DOHH2 (cell line): ENCODE data around the gene CD151.
A peak's percentile ranks its signal among the peaks of the same experiment; 100 is the strongest.

Experiments used
- H3F3A ChIP-seq: fragments of 200-600 bp; sonication (generic), shearing (Covaris generic); 2 replicates; pipeline ENCODE4 v1.6.0; 2016; ENCODE audit warnings: antibody characterized with exemption, mild to moderate bottlenecking; ENCODE audit not compliant: control insufficient read depth, insufficient read depth
- H3K27ac ChIP-seq: fragments of 200-600 bp; sonication (generic); 2 replicates; pipeline ENCODE4 v1.5.1; 2014; ENCODE audit warnings: low read depth, mild to moderate bottlenecking, low read length, moderate library complexity
- H3K27me3 ChIP-seq: fragments of 200-600 bp; sonication (generic); 2 replicates; pipeline ENCODE4 v1.6.1; 2014; ENCODE audit warnings: mild to moderate bottlenecking, low read length, mixed read lengths; ENCODE audit not compliant: control insufficient read depth
- H3K36me3 ChIP-seq: fragments of 200-600 bp; sonication (generic); 2 replicates; pipeline ENCODE4 v1.6.1; 2014; ENCODE audit warnings: mild to moderate bottlenecking, low read length, moderate library complexity, mixed read lengths; ENCODE audit not compliant: control insufficient read depth
- H3K4me1 ChIP-seq: fragments of 200-600 bp; sonication (generic); 2 replicates; pipeline ENCODE4 v1.6.1; 2014; ENCODE audit warnings: mild to moderate bottlenecking, low read length, mixed read lengths; ENCODE audit not compliant: control insufficient read depth
- H3K4me2 ChIP-seq: fragments of 200-600 bp; sonication (generic); 2 replicates; pipeline ENCODE4 v1.6.0; 2014; ENCODE audit warnings: mild to moderate bottlenecking, low read length, moderate library complexity
- H3K4me3 ChIP-seq: fragments of 200-600 bp; sonication (generic); 2 replicates; pipeline ENCODE4 v1.5.1; 2014; ENCODE audit warnings: mild to moderate bottlenecking, low read length, mixed read lengths
- H3K79me2 ChIP-seq: fragments of 200-600 bp; sonication (generic); 2 replicates; pipeline ENCODE4 v1.6.1; 2014; ENCODE audit warnings: mild to moderate bottlenecking, low read length, mixed read lengths; ENCODE audit not compliant: control insufficient read depth
- H3K9me2 ChIP-seq: fragments of 200-600 bp; sonication (generic); replicated peaks from 2 replicates; pipeline ENCODE4 v1.6.1; 2014; ENCODE audit warnings: mild to moderate bottlenecking, low read length, mixed read lengths; ENCODE audit not compliant: control insufficient read depth
- H3K9me3 ChIP-seq: fragments of 200-600 bp; sonication (generic); 2 replicates; pipeline ENCODE4 v1.6.1; 2014; ENCODE audit warnings: antibody characterized with exemption, low read length, mixed read lengths; ENCODE audit not compliant: control insufficient read depth, insufficient read depth
- H4K20me1 ChIP-seq: fragments of 200-600 bp; sonication (generic); 2 replicates; pipeline ENCODE4 v1.6.0; 2014; ENCODE audit warnings: low read depth, mild to moderate bottlenecking, antibody characterized with exemption, low read length, moderate library complexity; ENCODE audit not compliant: control insufficient read depth, insufficient read depth
- EZH2phosphoT487 ChIP-seq: fragments of 200-600 bp; sonication (generic); IDR thresholded peaks from 2 replicates; pipeline ENCODE4 v1.6.1; 2017; ENCODE audit warnings: borderline replicate concordance, mild to moderate bottlenecking, antibody characterized with exemption, low read length, moderate library complexity, mixed read lengths
- TF ChIP-seq, protein P1 (sequence below): fragments of 200-600 bp; sonication (generic); IDR thresholded peaks from one replicate; pipeline ENCODE4 v1.5.1; 2014; ENCODE audit warnings: antibody characterized with exemption, mild to moderate bottlenecking, low read depth, low read length; ENCODE audit not compliant: poor library complexity, severe bottlenecking

Gene CD151

DNA sequence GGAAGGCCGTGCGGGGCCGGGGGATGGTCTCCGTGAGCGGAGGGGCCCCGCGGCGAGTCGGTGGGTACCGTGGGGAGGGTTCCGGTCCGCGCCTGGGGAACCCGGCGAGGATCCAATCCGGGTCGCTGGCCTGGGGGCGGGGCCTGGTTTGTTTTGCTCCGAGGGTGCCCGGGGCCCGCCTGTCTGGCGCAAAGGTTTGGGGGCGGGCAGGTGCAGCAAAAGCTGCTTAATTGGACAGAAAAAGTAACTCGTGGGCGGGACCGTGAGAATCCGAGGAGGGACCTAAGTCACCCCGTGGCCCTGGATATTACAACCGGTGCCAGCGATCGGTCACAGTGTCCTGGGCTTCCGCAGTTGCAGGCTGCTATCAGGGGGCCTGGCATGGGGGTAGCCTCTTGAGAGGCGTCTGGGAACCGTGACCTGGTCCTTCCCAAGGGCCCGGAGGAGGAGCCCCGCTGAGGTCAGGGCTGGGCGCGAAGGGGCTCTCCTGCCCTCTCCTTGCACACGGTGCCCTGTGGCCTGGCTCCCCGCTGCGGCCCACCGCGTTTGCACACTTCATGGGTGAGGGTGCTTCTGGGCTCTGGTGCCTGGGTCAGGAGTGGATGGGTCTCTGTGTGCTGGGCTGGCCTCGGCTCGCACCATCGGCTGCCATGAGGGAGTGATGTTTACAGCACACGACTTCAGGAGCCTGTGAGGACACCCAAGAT, 12.7 kb upstream of the CD151 start:
- H4K20me1 ChIP-seq, result peaks cover 11% of the 10 kb centered on the region
- H3K79me2 ChIP-seq, result peaks cover 16% of the 10 kb centered on the region
- peaks cover 18% of the 10 kb centered on the region for H3K36me3 ChIP-seq
- H3F3A ChIP-seq, result peaks cover 15% of the 10 kb centered on the region
- H3K9me3 ChIP-seq, result no peaks in the 10 kb centered on the region
- H3K4me2 ChIP-seq, result peak overlapping the region; percentile 83
- H3K27me3 ChIP-seq, result no peaks in the 10 kb centered on the region
- peak overlapping the region; percentile 73 for H3K4me3 ChIP-seq
- peak overlapping the region; percentile 44 for H3K27ac ChIP-seq
- TF ChIP-seq, protein P1, sequence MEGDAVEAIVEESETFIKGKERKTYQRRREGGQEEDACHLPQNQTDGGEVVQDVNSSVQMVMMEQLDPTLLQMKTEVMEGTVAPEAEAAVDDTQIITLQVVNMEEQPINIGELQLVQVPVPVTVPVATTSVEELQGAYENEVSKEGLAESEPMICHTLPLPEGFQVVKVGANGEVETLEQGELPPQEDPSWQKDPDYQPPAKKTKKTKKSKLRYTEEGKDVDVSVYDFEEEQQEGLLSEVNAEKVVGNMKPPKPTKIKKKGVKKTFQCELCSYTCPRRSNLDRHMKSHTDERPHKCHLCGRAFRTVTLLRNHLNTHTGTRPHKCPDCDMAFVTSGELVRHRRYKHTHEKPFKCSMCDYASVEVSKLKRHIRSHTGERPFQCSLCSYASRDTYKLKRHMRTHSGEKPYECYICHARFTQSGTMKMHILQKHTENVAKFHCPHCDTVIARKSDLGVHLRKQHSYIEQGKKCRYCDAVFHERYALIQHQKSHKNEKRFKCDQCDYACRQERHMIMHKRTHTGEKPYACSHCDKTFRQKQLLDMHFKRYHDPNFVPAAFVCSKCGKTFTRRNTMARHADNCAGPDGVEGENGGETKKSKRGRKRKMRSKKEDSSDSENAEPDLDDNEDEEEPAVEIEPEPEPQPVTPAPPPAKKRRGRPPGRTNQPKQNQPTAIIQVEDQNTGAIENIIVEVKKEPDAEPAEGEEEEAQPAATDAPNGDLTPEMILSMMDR, result no peak
- TF ChIP-seq EZH2phosphoT487, result no peak
- H3K9me2 ChIP-seq, result no peaks in the 10 kb centered on the region
- H3K4me1 ChIP-seq, result peaks cover 17% of the 10 kb centered on the region

DNA sequence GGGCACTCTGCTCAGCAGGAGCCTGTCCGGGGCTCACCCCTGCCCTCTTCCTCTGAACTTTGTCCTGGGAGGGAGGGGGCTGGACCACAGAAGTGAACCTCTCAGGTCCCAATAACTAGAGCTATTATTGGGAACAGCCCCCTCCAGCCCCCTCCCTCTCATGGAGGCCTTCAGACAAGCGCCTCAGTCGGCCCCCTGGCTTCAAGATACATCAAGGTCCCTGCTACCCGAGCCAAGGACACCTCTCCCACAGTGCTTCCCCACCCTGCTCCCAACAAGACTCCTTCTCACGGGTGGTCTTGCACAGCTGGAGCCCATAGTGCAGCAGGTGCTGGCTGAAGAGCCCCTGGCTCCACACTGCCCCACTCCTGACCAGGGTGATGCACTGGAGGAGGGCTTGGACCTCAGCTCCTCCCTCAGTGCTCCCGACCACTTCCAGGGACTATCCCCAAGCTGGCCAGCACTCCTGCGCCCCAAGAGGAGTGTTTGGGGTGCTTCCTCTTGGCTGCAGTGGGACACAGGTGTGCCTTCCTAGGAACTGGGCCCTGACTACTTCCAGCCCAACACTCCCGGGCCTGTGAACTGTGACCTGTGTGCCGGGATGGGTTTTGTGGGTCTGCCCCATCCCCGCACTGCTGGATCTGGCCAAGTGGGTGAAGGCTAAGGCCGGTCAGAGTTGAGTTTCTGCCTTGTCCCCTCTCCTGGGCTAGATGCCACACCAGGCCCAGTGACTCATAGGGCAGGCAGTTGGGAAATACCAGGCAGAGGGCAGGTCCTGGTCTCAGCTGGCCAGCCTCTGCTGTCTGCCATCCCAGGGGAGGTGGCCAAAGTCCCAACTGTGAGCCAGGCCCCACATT, 11.9 kb upstream of the CD151 start:
- Histone ChIP-seq H3K4me2 (peak overlapping the region; percentile 83), H3K4me3 (peak overlapping the region; percentile 73), H3K27ac (no peak overlapping the region), H3K4me1 (peaks cover 17% of the 10 kb centered on the region), H4K20me1 (peaks cover 11% of the 10 kb centered on the region), H3K36me3 (peaks cover 16% of the 10 kb centered on the region), H3K9me3 (no peaks in the 10 kb centered on the region), H3K9me2 (no peaks in the 10 kb centered on the region), H3K79me2 (peaks cover 16% of the 10 kb centered on the region), H3K27me3 (no peaks in the 10 kb centered on the region), H3F3A (peaks cover 10% of the 10 kb centered on the region)
- TF ChIP-seq EZH2phosphoT487, result no peak
- TF ChIP-seq, protein P1, result no peak

DNA sequence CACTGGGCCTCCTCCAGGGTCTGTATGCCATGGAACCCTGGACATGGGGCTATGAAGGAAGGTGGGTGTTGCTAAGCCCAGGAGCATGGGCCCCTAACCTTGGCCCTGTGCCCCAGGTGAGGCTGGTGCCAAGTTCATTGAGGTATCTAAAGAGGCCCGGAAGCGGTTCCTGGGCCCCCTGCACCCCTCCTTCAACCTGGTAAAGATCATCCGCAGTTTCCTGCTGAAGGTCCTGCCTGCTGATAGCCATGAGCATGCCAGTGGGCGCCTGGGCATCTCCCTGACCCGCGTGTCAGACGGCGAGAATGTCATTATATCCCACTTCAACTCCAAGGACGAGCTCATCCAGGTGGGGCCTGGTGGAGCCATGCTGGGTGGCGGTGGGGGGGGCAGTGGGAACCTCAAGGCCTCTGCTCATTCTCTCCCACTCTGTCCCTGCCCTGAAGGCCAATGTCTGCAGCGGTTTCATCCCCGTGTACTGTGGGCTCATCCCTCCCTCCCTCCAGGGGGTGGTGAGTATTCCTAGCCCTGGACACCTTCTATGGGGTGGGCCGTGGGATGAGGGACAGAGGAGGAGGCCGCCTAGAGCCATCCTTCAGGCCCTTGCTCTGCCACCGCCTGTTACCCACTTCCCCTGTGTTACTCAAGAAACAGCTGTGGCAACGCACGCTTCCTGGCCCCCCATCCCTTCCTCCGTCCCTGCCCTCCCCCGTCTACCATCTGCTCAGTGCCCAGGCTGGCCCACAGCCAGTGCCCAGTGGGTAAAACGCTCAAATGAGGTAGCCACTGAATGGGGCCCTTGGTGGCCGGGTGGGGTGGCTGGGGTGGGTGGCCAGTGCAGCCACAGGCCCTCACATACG, 11.0 kb upstream of the CD151 start:
- Histone ChIP-seq H3F3A (peaks cover 5% of the 10 kb centered on the region; the same call in 1 of the 2 replicates), H3K27me3 (peaks cover under 1% of the 10 kb centered on the region), H3K9me2 (no peaks in the 10 kb centered on the region), H3K27ac (no peak overlapping the region), H3K4me1 (peaks cover 22% of the 10 kb centered on the region), H3K79me2 (peaks cover 16% of the 10 kb centered on the region), H3K4me2 (no peak overlapping the region; the same call in 1 of the 2 replicates), H3K4me3 (no peak overlapping the region), H3K9me3 (no peaks in the 10 kb centered on the region), H4K20me1 (peaks cover 11% of the 10 kb centered on the region), H3K36me3 (peaks cover 13% of the 10 kb centered on the region)
- TF ChIP-seq EZH2phosphoT487, result no peak
- TF ChIP-seq, protein P1, result no peak
